Putamen (tissue), 1 donor: ENCODE data around the gene SNRK.
A peak's percentile ranks its signal among the peaks of the same experiment; 100 is the strongest.

Source experiments
- DNase-seq: peaks from one replicate; pipeline ENCODE4 v3.0.0-alpha.2; 2016; ENCODE audit warnings: low spot score

The SNRK gene, protein sequence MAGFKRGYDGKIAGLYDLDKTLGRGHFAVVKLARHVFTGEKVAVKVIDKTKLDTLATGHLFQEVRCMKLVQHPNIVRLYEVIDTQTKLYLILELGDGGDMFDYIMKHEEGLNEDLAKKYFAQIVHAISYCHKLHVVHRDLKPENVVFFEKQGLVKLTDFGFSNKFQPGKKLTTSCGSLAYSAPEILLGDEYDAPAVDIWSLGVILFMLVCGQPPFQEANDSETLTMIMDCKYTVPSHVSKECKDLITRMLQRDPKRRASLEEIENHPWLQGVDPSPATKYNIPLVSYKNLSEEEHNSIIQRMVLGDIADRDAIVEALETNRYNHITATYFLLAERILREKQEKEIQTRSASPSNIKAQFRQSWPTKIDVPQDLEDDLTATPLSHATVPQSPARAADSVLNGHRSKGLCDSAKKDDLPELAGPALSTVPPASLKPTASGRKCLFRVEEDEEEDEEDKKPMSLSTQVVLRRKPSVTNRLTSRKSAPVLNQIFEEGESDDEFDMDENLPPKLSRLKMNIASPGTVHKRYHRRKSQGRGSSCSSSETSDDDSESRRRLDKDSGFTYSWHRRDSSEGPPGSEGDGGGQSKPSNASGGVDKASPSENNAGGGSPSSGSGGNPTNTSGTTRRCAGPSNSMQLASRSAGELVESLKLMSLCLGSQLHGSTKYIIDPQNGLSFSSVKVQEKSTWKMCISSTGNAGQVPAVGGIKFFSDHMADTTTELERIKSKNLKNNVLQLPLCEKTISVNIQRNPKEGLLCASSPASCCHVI

DNA sequence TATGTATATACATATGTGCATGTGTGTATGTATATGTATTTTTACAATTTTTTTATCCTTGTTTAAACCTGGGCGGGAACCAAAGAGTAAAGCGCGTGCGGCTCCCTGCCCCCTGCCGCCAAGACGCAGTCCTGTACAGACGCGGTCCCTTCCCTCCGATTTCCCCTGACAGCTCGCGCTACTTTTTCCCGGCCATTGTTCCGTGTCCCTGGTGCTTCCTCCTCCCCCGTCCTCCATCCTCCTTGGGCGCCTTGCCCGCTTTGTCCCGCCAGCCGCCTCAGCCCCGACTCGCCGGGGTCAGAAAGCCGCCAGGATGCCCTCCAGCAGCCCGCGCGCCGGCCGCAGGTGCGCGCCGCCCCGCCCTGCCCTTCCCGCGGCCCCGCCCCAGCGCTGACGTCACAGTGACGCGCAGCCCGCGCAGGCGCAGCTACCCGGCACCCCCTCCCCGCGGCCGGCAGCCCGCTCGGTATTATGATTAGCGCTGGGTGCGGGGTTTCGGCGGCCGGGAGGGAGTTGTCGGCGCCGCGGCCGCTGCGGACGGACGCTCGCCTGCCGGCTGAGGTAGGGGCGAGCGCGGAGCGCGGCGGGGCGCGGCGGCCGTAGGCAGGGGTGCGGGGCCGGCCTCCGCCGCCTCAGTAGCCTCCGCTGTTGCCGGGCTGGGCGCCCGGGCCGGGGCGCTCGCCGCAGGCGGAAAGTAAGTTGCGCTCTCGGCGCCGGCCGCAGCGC, at the start of gene SNRK:
Gene SNRK (plus strand): TSS at position 426 of the 726 bp plus-strand sequence. CDS start 16,664 bp downstream, outside the sequence.
- DNase-seq, result peak; percentile 86

DNA sequence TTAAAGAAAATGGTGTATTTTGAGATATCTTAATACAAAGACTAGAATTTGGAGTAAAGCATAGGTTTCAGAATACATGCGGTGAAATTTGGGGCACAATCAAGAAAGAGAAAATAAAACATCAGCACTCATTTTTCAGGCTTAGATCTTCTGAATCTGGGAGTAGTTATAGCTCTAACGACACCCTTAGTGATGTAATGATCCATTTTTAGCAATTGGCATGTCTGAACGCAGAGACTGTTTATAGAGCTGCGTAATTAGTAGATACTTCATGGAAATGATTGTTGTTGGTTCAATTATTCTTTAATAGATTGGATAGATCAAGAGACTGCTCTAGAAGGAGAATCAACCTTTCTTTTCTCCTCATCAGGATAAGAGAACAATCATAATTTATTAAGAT, 47.5 kb upstream of the SNRK start:
- no peak for DNase-seq

DNA sequence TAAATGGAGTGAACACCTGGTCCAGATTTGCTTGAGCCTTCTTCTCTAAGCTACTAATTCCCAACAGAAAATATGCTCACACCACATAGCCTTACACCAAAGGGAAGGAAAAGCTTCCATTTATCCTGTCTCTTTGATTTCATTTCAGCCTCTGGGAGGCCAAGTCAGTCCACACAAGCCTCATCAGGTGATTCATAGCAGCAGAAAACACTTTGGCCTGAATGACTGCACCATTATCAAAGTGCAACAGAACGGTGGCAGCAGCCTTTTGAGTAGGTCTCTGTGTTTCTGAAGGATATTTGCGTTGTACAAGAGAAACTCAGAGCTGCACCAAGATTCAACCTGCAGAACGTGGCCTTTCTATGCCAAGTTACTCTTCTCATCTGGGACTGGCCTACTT, 46.6 kb upstream of the SNRK start:
- no peak for DNase-seq

DNA sequence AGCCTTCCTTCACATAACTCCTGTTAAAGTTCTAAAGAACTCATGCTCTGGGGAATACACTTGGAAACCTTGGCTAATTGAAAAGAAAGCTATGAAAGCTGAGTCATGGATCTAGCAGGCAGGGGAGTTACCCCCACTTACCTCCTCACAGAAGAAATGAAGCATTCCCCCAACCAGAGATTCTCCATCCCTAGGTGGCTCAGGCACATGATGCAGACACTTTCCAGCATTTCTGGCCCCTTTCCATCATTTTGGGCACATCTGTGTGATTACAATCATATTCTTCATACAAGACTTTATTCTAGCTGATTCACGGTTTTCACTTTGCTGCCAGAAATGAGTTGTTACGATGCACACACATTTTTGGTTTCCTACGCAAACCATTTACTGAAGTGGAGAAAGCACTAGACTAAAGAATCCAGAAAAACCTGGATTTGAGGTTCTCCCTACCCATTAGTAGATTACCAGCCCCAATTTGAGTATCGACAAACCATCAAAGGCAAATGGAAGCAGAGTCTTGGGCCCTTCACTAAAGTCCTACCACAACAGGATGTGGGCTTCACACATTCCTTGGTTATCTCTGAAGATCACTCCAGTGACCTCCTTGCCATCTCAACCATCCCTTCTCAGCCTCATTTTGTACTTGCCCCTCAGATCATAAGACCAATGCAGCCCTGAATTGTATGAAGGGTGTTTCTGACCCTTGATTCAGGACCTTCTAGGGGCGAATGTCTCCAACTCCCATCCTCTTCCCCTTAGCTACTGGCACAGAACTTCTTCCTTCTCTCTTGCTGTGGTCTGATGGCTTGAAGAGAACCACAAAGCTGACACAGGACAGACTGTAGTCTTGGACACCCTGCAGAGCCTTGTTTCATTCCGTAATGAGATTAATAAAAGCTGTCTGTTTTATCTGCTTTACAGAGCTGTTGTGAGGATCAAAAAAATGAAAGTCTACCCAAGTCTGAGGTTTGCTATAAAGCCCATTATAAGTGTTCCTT, 42.5 kb upstream of the SNRK start:
- no peak for DNase-seq

DNA sequence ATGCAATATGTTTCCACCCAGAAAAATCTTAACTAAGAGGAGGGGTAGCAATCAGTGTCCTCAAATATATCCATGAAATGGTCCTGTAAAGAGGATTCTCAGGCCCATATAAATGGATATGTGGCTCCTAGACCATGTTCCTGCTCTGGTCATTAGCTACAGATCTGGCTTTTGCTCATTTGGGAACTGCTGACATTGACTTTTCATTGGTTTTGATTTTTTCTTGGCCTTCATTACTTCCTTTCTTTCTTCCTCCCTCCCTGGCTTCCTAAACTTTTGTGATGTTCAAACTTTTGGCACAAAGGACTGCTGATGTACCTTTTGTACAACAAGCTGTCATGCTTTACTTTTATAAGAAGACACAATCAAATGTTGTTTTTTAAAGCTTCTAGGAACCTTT, 41.6 kb upstream of the SNRK start:
- DNase-seq, result no peak

DNA sequence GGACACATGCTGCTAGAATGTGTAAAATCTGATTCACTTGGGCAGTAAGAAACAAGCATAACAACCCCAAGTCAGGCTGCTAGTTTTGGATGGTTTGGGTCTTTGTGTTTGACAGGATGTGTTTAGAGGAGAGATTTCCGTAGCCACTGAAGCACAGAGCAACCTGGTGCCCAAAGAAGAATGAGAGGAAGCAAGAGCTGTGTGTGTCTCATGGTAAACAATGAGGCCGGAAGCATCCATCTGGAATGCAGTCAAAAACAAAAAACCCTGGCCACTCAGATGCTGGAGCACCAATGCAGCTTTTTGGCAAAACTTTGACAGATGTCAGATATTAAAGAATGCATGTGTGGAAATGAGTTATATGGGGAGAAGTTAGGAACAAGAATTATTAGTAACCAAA, 39.4 kb upstream of the SNRK start:
- no peak for DNase-seq

DNA sequence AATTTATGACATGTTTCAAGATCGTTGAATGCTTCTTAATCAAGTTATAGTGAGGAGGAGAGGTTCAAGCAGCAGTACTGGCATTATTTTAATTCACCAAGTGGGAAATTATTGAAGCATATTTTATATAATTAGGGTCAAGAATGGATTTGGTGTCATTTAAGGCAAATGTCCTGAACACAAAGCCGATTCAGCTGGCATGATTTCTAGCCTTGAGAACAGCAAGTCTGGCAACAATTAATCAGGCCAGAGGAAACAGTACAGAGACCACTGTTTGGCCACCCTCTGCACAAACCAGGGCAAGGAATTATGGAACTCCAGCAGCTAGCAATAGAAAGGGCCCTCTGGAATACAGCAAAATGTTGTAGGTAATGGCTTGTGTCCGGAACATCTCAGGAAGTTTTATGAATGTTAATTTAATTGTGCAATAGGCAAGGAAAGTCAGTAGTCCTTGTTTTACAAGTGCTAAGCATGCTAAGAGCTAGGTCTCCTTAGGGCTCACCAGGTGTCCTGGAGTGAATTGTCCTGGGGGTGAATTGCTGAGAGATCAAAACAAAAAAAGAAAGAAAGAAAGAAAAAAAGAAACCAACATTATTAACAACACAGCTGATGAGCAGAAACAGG, 38.7 kb upstream of the SNRK start:
- DNase-seq, result peak; percentile 35

DNA sequence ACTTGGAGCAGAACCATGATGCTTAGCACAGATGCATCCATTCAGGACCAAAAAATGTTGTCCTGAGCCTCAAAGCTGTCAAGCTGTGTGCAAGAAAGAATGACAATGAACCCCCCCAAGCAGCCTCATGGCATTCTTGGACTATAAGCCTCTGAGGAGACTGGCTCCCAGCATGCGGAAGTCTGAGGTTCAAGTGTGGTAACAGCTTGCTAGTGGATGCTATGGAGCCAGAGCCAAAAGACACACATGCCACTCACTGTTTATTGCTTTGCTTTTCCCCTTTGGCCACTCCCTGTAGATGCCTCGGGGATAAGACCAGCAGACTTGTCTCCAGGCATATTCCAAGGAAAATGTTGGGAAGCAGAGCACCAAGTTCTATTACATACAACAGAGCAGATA, 38.2 kb upstream of the SNRK start:
- DNase-seq, result peak; percentile 13

DNA sequence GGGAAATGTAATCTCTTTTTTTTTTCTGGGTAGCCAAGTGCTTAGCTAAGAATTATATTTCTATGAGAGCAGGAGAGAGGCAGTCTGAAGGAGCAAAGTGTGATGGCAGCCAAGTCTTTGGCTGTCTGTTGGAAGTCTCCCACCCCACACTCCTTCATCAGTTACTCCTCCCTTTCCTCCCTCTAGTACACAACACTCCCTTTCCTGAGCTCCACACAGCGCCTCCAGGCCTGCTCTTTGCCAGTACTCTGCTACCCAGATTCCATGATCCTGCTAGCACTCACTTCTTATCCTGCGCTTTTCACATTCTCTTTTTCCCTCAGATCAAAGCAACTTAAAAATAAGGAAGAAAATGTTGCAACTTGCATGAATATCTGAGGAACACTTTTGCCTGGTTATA, 37.4 kb upstream of the SNRK start:
- DNase-seq, result no peak

DNA sequence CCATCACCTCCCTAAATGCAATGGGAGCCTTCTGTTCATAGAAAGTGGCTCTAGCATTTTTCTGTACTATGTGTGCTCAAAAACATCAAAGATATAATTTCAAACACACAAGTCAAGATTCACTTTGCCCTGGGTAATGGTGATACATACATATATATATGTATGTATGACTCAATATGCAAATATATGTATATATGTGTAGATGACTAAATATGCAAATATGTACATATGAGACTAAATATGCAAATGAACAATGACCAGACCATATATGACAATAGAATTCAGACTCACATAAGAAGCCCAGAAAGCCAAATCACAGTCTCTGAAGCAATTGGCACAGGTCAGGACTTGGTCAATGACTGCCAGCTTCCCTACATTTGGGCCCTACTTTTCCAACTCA, 36.9 kb upstream of the SNRK start:
- DNase-seq, result no peak

DNA sequence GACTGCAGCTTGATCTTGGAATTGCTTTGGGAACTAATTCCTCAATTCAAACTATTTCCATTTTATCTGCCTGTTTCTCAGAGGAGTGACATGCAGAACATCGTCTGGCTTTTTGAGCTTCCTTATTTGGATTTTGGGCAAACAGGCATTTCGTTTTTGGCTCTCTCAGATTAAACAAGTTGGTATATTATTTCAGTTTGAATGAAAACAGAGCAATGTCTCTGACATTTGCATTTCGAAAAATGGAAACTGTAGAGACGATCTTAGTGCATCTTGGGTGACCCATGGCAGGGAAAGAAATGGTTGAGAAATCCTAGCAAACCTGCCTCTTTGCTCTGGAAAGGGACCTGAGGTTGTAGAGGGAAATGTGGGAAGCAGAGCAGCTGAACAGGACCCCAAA, 33.0 kb upstream of the SNRK start:
- DNase-seq, result no peak

DNA sequence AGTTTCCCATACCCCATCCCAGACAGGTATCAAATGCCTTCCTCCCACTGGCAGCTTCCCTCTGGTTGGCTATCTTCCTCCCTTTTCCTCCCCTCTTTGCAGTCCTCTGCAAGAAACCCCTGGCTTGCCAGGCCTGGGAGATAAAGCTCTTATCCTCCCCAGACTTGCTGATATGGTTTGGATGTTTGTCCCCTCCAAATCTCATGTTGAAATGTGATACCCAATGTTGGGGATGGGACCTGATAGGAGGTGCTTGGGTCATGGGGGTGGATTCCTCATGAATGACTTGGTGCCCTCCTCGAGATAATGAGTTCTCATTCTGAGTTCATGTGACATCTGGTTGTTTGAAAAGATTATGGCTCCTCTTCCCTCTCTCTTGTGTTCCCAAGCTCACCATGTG, 32.2 kb upstream of the SNRK start:
- no peak for DNase-seq

DNA sequence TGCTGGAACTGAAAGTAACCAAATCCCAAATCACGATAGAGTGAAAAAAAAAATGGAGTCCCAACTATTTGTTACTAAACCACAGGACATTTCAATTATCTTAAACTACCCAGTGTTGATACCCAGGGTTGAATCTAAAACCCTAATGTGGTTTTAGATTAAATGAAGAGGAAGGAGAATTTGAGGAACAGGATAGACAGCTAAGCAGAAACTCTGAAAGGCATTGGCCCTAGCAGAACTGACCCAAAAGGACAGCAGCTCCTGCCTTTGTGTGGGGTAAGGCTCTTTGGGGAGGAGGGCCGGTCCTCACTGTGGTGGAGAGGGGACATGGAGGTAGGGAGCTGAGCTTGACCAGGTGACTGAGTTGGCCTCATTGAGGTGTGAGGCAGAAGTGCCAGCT, 30.7 kb upstream of the SNRK start:
- DNase-seq, result no peak

DNA sequence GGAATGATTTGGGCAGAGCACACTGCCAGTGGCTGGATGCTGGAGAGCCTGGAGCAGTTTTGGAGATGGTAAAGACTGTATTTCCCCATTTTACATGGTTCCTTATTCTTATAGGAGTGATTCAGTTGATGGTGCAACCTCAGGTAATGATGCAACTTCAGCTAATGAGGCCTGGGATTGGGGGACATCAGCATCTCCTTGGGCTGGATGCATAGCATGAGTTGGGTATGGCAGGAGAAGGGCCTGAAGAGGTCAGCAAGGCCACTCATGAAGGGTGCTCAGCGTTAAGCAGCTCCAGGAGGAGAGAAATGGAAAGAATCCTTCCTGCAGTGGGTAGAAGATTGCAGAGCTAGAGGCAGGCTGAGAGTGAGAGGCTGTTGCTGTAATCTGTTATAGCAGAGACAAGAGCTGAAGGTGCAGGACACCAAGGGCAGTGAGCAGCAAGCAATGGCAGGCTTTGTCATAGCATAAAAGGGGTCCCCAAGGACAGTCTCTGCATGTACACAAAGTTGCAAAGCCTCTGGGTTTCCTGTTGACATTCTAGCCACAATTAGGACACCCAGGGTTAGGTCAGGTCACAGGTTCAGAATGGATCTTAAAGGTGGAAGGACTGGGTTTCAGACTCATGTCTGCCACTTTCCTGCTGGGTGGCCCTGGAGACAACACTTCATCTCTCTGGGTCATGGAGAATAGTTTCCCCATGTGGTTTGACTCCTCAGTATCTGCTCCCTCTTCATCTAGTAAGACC, 29.5 kb upstream of the SNRK start:
- DNase-seq, result no peak

DNA sequence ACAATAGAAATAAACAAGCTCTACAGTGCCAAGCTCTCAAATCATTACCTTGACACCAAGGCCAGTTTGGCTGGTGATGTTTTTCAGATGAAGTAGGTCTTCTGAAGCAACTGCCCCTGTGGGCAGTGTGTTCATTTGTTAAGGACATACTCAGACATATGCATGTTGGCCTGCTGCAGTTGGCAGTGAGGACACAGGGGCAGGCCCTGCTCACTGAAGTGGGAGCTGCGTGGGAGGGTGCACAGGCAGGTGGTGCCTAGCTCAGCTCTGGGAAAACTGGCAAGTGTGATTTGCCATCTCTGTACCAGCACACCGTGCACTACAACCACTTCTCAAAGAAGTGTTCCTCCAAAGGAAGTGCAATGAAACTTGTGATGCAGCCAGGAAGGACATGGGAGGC, 28.5 kb upstream of the SNRK start:
- no peak for DNase-seq

DNA sequence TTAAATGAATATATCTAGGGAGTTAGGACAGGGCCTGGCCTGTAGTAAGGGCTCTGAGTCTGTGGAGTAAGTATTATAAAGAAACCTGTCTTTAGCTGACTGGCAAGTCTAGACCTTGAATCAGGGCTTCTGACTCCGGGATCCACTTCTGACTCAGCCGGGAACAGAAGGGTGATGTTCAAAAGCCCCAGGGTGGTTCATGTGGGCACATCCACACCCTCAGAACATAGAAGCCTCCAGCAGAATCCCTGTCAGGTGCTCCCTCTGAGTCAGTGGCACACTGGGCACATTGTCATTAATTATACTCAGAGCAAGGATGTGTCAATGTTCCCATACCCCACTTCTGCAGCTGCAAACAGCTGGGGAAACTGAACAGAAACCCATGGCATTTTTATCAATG, 26.7 kb upstream of the SNRK start:
- peak; percentile 4 for DNase-seq

DNA sequence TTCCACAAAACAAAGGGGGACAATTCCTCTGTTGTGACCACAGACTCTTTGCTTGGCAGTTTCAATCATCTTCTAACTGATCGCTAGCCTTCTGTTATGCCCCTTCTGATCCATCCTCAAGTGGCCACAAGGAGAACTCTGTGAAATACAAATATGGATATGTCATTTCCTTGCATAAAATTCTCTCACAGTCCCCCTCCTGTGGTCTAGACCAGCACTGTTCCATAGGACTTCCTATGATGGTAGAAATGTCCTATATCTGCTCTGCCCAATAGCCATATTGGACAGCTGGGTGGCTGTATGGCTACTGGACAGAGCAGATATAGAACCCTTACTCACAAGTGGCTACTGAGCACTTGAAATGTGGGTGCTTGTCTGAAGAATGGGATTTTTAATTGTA, 25.9 kb upstream of the SNRK start:
- DNase-seq, result no peak

DNA sequence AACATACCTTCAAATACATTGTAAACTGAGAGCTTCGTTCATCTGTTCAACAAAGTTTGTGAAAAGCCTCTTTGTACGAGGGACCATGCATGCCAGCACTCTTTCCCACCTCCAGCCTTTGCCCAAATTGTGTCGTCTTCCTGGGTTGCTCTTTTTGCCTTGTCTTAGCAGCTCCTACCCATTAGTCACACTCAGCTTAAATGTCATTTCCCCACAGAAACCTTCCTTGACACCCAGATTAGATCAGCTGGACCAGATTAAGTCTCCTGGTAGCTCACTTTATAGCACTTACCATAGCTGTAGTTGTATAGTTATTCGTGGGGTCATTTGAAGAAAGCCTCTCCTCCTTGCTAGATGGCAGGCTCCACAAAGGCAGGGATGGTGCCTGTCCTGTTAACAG, 24.1 kb upstream of the SNRK start:
- DNase-seq, result no peak

DNA sequence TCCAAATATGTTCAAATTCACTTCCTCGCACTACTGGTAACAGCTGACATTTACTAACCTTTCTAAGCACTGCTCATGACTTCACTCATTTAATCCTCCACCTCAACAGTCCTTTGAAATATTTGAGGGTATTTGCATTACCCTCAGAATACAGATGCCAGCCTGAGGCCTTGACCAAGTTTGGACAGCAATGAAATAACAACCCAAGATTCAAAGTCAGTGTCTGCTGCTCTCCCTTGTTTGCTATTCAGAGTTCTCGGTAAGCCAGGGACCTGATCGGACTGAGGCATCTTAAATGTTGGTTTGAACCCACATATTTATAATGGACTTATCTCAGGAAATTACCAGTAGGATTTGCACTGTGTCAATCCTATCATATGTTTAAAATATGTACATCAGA, 19.9 kb upstream of the SNRK start:
- no peak for DNase-seq

DNA sequence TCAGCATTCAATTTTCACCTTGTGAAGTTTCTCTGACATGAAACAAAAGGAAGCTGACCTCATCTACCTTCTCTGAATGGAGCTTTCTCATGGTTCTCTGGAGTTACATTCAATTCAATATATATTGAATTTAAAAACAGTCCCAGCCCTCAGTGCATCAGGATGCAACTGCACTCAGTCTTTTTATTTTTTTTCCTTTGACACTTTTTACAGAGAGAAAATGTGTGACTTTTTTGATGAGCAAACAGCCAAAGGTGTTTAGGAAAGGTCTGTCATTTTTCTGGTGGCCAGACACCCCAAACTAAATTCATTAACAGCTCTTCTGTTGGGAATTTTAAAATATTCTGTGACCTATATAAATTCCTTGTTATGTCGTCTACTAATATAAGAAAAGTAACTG, 19.3 kb upstream of the SNRK start:
- DNase-seq, result no peak
